KMS-11 (cell line): ENCODE measurements around the gene ATXN7L1.

Experiments
- H2AFZ ChIP-seq: fragments of 200-600 bp; sonication (generic); 2 replicates; pipeline ENCODE4 v1.6.1; 2016; ENCODE audit warnings: antibody characterized with exemption, mixed run types, low read depth
- H3K27ac ChIP-seq: fragments of 200-600 bp; sonication (generic); 2 replicates; pipeline ENCODE4 v1.6.1; 2016; ENCODE audit warnings: mild to moderate bottlenecking, mixed run types
- H3K27me3 ChIP-seq: fragments of 200-600 bp; sonication (generic); 2 replicates; pipeline ENCODE4 v1.6.1; 2017; ENCODE audit warnings: mild to moderate bottlenecking, low read depth, mixed run types, moderate library complexity; ENCODE audit not compliant: insufficient read depth
- H3K36me3 ChIP-seq: fragments of 200-600 bp; sonication (generic); 2 replicates; pipeline ENCODE4 v1.6.1; 2017; ENCODE audit warnings: mild to moderate bottlenecking, mixed run types; ENCODE audit not compliant: insufficient read depth
- H3K4me1 ChIP-seq: fragments of 200-600 bp; sonication (generic); 2 replicates; pipeline ENCODE4 v1.6.1; 2016; ENCODE audit warnings: mild to moderate bottlenecking, low read depth, mixed run types; ENCODE audit not compliant: poor library complexity, severe bottlenecking
- H3K4me2 ChIP-seq: fragments of 200-600 bp; sonication (generic); 2 replicates; pipeline ENCODE4 v1.7.0; 2016; ENCODE audit warnings: mild to moderate bottlenecking, mixed run types
- H3K4me3 ChIP-seq: fragments of 200-600 bp; sonication (generic); IDR thresholded peaks from 2 replicates; pipeline ENCODE4 v1.6.1; 2017; ENCODE audit warnings: low read depth, low read length, mixed read lengths; ENCODE audit not compliant: insufficient read depth
- H3K79me2 ChIP-seq: fragments of 200-600 bp; sonication (generic); 2 replicates; pipeline ENCODE4 v1.6.1; 2016; ENCODE audit warnings: low read depth, mixed run types; ENCODE audit not compliant: insufficient read depth
- H3K9ac ChIP-seq: fragments of 200-600 bp; sonication (generic); 2 replicates; pipeline ENCODE4 v1.6.1; 2016; ENCODE audit warnings: mild to moderate bottlenecking, mixed run types
- H4K20me1 ChIP-seq: fragments of 200-600 bp; sonication (generic); 2 replicates; pipeline ENCODE4 v1.6.1; 2016; ENCODE audit warnings: mild to moderate bottlenecking, mixed run types; ENCODE audit not compliant: insufficient read depth
- CTCF ChIP-seq: fragments of 200-600 bp; sonication (generic); conservative IDR thresholded peaks from 2 replicates; pipeline ENCODE4 v1.6.1; 2017; ENCODE audit warnings: low read depth, mild to moderate bottlenecking, antibody characterized with exemption, low read length, moderate library complexity, mixed read lengths

ATXN7L1 gene

GRCh38 chr7:105862770-105863169 lies 13.6 kb downstream of the ATXN7L1 start:
- no peak overlapping the region for H3K4me3 ChIP-seq
- no peaks in the 10 kb centered on the region for H4K20me1 ChIP-seq
- no peak overlapping the region for H3K27ac ChIP-seq
- no peak overlapping the region for H3K9ac ChIP-seq
- no peak overlapping the region for H2AFZ ChIP-seq
- H3K27me3 ChIP-seq: no peaks in the 10 kb centered on the region
- no peaks in the 10 kb centered on the region for H3K36me3 ChIP-seq
- no peaks in the 10 kb centered on the region for H3K4me1 ChIP-seq
- TF ChIP-seq CTCF: no peak
- no peaks in the 10 kb centered on the region for H3K79me2 ChIP-seq
- no peak overlapping the region for H3K4me2 ChIP-seq

GRCh38 chr7:105862276-105862675 lies 14.1 kb downstream of the ATXN7L1 start:
- Histone ChIP-seq H3K79me2 (no peaks in the 10 kb centered on the region), H4K20me1 (no peaks in the 10 kb centered on the region), H3K4me1 (no peaks in the 10 kb centered on the region), H2AFZ (no peak overlapping the region), H3K9ac (no peak overlapping the region), H3K4me3 (no peak overlapping the region), H3K4me2 (no peak overlapping the region), H3K36me3 (no peaks in the 10 kb centered on the region), H3K27ac (no peak overlapping the region), H3K27me3 (no peaks in the 10 kb centered on the region)
- no peak for TF ChIP-seq CTCF

GRCh38 chr7:105861224-105861623 lies 15.2 kb downstream of the ATXN7L1 start:
- Histone ChIP-seq H3K27ac (no peak overlapping the region), H3K27me3 (no peaks in the 10 kb centered on the region), H3K4me3 (no peak overlapping the region), H3K79me2 (no peaks in the 10 kb centered on the region), H4K20me1 (no peaks in the 10 kb centered on the region), H2AFZ (no peak overlapping the region), H3K9ac (no peak overlapping the region), H3K4me1 (no peaks in the 10 kb centered on the region), H3K4me2 (no peak overlapping the region), H3K36me3 (no peaks in the 10 kb centered on the region)
- TF ChIP-seq CTCF: no peak

GRCh38 chr7:105860793-105861192 lies 15.6 kb downstream of the ATXN7L1 start:
- Histone ChIP-seq H3K27ac (no peak overlapping the region), H3K4me3 (no peak overlapping the region), H2AFZ (no peak overlapping the region), H4K20me1 (no peaks in the 10 kb centered on the region), H3K27me3 (no peaks in the 10 kb centered on the region), H3K36me3 (no peaks in the 10 kb centered on the region), H3K79me2 (no peaks in the 10 kb centered on the region), H3K4me1 (no peaks in the 10 kb centered on the region), H3K4me2 (no peak overlapping the region), H3K9ac (no peak overlapping the region)
- TF ChIP-seq CTCF: no peak
